AML-193 (cell line): ENCODE data around the gene FBLIM1.

Experiments
- DNase-seq, 2 experiments: peaks; one replicate each; lab custom pipeline; 2025; lab: John Stamatoyannopoulos, UW

FBLIM1 gene

DNA sequence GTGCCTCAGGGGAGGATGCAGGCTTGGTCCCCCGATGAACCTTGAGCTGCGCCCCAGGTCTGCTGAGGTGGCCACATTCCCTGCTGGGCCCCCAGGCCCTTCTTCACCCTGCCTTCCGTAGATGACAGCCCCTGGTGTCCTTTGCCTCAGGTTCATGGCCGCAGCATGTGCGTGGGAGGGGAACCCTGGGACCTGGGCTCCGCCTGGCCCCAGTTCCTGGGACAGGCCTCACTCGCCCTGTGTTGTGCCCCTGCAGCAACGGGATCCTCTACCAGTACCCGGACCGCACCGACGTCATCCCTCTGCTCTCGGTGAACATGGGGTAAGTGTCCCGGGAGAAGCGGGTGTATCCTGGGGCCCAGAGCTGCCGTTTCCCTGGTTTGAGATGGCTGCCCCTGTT lies 27.7 kb upstream of the FBLIM1 start:
- DNase-seq = no peak

- DNase-seq = no peak
Observed at GRCh38 chr1:15731735-15732685, 26.6 kb upstream of the FBLIM1 start.

GRCh38 chr1:15732686-15733081 lies 25.9 kb upstream of the FBLIM1 start:
- DNase-seq = no peak

DNA sequence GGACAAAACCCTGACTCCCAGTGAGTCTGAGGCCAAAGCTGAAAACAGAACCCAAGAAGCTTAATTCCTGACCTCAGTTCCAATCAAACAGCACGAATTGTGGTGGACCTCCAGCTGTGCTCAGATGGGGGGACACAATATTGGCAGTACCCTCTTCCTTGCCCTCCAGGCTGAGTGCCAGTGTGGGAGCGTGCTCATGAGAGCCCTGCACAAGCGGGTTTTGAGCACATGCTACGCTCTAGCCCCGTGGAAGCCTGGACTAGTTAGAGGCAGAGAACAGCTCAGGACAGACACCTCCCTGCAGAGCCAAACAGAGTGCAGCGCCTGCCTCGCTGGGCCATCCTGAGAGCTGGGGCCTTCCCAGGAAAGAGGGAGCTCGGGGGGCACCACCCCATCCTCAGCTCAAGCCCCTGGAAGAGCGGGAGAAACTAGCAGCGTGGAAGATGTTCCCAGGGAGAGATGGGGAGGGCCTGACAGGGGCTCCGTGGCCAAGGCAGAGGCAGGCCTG lies 25.3 kb upstream of the FBLIM1 start:
- DNase-seq = no peak

DNA sequence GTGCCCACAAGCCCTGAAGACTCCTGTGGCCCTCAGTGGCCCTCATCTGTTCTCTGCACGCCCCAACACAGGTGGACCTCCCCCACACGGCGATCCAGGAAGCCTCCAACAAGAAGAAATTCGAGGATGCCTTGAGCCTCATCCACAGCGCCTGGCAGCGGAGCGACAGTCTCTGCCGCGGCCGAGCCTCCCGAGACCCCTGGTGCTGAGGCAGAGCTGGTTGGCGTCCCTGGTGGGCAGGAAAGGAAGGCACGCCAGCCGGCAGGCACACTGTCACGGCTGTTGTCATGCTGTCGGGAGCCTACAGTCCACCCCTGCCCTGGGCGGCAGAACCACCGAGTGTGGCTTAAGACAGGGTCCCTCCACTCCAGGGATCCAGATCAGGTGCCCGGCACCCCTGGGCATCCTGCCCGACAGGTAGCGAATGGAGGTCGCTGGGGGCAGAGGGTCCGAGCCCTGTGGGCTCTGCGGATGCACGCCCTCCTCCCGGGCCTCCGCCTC lies 24.8 kb upstream of the FBLIM1 start:
- no peak for DNase-seq

GRCh38 chr1:15734296-15734695 lies 24.3 kb upstream of the FBLIM1 start:
- DNase-seq = no peak

DNA sequence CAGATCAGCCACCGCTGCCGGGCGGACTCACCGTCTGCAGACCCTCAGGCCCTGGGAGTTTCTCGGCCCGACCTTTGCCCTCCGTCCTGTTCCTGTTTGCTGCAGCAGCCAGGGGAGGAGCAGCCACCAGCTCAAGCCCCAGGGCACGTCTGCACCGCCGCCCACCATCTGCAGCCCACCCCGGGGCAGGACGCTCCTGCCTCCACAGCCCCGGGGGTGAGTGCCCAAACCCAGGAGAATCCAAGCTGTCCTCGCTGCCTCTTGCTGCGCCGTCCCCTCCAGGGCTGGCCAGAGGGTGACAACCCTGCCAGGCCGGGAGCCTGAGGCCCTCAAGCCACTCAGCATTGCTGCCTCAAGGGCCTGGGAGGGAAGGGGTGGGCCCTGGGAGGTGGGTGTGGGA lies 23.7 kb upstream of the FBLIM1 start:
- DNase-seq = no peak

DNA sequence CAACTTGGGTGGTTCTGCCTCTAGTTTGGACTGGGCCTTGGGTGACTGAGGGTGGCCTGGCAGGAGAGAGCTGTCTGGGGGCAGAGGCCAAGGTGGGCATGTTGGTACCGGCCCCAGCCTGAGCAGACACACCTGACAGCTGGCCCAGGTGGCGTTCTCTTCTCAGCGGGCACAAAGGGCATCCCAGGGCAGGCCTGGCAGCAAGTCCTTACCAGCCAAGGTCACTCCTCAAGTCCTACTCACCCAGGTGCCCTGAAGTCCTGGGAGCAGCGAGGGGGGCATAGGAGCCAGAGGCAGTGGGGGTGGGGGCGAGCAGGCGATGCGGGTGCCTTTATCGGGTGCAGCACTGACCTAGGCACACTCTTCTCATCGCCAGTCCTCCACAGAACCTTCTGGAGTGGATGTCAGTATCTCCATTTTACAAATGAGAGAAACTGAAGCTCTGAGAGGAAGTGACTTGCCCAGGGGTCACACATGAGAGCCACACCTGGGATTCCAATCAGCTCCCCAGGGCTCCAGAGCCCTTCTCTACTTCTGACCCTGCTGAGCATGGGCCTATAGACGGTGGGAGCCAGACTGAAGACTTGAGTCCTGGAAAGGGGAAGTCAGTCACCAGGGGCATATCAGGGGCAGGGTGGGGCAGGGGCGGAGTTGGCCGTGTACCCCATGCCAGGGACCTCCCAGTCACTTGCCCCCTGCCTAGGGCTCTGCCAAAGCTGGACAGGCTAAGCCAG lies 23.1 kb upstream of the FBLIM1 start:
- DNase-seq = no peak

DNA sequence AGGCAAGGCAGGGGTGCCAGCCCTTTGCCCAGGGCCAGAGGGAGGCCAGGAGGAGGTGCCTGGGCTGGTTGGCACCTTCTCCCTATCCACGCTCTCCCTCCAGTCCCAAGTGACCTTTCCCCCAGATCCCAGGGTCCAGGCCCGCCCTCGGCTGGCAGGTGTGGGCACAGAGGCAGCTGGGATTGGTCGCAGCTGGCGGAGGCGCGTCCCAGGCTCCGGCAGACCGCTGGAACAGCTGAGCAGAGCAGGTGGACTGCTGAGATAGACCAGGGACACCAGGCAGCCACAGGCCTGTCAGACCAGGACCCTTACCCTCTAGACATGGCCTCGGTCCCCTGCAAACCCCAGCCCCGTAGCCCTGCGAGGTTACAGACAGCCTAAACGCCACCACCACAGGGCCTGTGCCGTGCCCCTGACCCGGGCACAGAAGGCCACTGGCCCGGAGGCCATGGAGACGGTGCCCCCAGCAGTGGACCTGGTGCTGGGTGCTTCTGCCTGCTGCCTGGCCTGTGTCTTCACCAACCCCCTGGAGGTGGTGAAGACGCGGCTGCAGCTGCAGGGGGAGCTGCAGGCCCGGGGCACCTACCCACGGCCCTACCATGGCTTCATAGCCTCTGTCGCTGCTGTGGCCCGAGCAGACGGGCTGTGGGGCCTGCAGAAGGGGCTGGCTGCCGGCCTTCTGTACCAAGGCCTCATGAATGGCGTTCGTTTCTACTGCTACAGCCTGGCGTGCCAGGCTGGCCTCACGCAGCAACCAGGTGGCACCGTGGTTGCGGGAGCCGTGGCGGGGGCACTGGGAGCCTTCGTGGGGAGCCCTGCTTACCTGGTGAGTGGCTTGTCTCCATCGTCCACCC lies 22.3 kb upstream of the FBLIM1 start, which contains the start of gene SLC25A34:
Gene SLC25A34, plus strand, starts transcription at position 221 of the 854 bp plus-strand sequence. Its CDS starts 228 bp downstream, at position 449.
- DNase-seq = no peak

- DNase-seq = no peak
Observed at GRCh38 chr1:15736892-15737261, 21.7 kb upstream of the FBLIM1 start.

- no peak for DNase-seq
Observed at GRCh38 chr1:15737324-15738319, 21.0 kb upstream of the FBLIM1 start.

DNA sequence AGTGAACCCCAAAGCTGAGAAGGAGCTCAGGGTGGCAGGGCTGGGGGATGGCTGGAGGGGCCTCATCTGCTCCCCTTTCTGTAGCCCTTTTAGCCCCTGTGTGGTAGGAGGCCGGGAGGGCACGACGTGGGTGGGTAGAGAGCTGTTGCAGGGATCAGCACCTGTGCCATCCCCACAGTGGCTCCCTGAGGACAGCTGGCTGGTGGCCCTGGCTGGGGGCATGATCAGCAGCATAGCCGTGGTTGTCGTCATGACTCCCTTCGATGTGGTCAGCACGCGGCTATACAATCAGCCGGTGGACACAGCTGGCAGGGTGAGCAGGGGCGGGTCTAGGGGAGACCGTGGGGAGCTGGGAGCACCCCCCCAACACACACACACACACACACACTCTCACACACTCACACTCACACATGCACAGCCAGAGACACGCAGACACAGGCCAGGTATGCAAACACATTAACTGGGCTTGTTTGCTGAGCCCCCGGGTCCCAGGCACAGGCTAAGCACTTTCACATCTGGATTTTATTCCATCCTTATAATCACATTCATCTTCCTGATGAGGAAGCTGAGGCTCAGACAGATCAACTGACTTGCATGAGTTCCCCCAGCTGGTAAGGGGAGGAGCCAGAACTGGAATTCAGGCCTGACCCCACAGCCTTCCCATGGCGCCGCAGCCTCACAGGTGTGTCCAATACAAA lies 20.0 kb upstream of the FBLIM1 start:
- DNase-seq = no peak

DNA sequence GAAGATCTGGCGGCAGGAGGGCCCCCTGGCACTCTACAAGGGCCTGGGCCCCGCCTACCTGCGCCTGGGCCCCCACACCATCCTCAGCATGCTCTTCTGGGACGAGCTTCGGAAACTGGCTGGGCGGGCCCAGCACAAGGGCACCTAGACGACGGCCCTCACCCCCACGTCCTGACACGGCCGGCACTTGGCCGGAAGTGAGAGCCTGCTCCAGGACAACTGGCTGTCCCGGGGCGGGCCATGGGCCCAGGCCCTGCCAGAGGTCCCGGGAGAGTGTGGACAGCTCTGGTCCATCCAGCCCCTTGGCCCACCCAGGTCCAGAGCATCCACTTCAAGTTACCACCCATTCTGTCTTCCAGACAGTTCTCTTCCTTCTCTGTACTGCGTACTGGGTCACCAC lies 19.3 kb upstream of the FBLIM1 start:
- DNase-seq = no peak

DNA sequence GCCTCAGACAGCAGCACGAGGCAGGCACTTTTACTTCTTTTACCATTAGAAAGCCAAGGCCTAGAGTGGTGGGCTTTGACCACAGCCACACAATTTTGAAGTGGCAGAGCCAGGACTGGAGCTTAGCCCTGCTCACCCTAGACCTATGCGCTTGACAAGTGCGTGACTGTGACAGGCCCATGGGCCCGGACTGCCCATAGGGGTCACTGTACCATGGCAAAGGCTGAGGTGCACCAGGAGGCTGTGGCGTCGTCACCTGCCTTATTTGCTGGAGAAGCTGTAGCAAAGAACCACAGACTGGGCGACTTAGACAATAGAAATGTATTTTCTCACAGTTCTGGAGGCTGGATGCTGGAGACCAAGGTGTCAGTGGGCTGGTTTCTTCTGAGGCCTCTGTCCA lies 18.9 kb upstream of the FBLIM1 start:
- no peak for DNase-seq

- DNase-seq = peak; percentile 30 to 48
Observed at GRCh38 chr1:15740924-15741850, 17.4 kb upstream of the FBLIM1 start.

DNA sequence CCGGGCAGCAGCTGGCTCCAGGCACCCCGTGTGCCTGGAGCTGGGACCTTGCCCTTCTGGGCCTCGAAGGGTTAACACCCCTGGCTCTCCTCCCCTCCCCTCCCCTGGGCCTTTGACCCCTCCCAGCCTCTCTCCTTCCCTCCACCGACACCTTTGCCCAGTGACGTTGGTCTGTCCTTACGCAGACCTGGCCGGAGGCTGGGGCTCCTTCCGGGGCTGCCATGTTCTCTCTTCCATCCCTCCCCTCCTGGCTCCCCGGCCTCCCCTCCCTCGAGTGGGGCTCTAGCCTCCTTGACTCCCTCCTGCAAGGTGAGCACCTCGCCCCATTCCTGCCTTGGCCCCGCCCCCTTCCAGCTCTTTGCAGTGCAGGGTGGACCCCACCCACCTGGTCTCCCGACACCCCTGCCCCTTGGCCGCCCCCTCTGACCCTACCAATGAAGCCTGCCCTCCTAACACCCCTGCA lies 16.2 kb upstream of the FBLIM1 start, which contains the start of gene TMEM82:
Gene TMEM82, plus strand, starts transcription at position 161 of the 463 bp plus-strand sequence. Its CDS starts 61 bp downstream, at position 222.
- no peak for DNase-seq

DNA sequence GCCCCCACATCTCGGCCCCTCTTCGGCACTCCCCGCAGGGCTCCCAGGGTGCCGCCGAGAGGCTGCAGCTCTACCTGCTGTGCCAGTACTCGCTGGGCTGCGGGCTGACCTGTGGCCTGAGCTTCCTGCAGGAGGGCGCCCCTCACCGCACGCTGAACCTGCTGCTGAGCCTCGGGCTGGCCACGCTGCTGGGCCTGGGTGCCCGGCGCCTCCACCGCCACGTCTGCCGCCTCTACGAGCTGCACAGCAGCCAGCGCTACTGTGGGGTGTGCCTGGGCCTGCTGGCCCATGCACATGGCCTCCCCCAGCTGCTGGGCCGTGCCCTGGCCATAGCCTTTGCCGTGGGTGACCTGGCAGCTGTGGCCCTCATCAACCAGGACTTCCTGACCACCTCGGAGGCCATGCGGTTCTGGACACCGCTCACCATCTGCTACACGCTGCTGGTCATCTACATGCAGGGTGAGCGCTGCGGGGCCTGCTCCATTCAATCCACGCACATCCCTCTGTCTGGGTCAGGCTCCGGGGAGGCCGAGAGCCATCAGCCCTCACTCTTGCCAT lies 14.4 kb upstream of the FBLIM1 start:
- DNase-seq = no peak

DNA sequence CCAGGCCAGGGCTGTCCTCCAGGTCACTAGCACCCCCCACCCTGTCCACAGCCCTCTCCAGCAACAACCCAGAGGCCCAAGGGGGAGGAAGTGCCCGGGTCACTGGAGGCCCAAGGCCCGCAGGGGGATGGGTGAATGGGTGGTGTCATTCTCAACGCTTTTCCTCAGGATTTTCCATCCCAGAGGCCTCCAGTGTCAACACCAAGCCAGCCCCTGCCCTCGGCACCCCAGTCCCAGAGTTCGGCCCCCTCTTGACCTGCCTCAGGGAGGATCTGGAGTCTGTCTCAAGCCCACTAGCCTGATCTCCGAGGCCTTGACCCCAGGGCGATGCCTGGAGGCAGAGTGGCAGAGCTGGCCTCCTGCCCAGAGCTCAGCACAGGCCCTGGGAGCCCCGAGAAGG lies 11.2 kb upstream of the FBLIM1 start:
- DNase-seq = no peak
